Ovary (tissue), 9 donors: ENCODE results near the gene KRTAP5-9. TPM values are rescaled to one million over a fixed set of nuclear protein-coding genes. Genes with fewer than 3 reads are reported as not detected.
"Not testable (repeated sequence)": the region's sequence is repeated elsewhere in the genome, so short reads cannot be mapped to it uniquely, and the experiment has no call there.

ENCODE experiments used
- DNase-seq, 5 donors: peaks; one replicate each; pipeline ENCODE4 v3.0.0-alpha.2; 2019 to 2020
- H3K27ac ChIP-seq, 2 donors: fragments of 200-600 bp; one replicate each; pipeline versions ENCODE4 v1.5.1 to v1.8.0; 2019 to 2022
- H3K27me3 ChIP-seq: fragments of 200-600 bp; one replicate; pipeline ENCODE4 v1.8.0; 2022
- H3K36me3 ChIP-seq: fragments of 200-600 bp; sonication (generic); one replicate; pipeline ENCODE4 v1.5.1; 2019
- H3K4me1 ChIP-seq: one replicate; pipeline ENCODE4 v1.8.1; 2013; ENCODE audit warnings: mild to moderate bottlenecking, moderate library complexity; ENCODE audit not compliant: insufficient read depth
- H3K4me3 ChIP-seq: fragments of 200-600 bp; sonication (generic); one replicate; pipeline ENCODE4 v1.5.1; 2017
- H3K9me3 ChIP-seq, 2 donors: fragments of 200-600 bp in 1 of 2; sonication (generic) in 1 of 2; one replicate each; pipeline versions ENCODE4 v1.5.1 to v1.8.1; 2013 to 2019; ENCODE audit warnings: mild to moderate bottlenecking in 1 of 2, moderate library complexity in 1 of 2
- CTCF ChIP-seq, 3 donors: fragments of 450-650 bp in 2 of 3; fragments of 200-600 bp in 1 of 3; IDR thresholded peaks; one replicate each; pipeline versions ENCODE4 v1.5.1 to v1.8.0; 2016 to 2022; ENCODE audit warnings: antibody characterized with exemption in 3 of 3, mild to moderate bottlenecking in 1 of 3
- EP300 ChIP-seq: sonication (generic); formaldehyde crosslinking; IDR thresholded peaks from one replicate; pipeline ENCODE4 v1.6.1; 2017; ENCODE audit warnings: antibody characterized with exemption
- POLR2A ChIP-seq: fragments of 450-650 bp; IDR thresholded peaks from one replicate; pipeline ENCODE4 v1.6.1; 2017; ENCODE audit warnings: antibody characterized with exemption, mild to moderate bottlenecking, moderate library complexity
- WGBS, 3 donors: extraction: QIAGEN DNeasy Blood & Tissue Kit in 1 of 3; methylation state at CpG; one replicate each; pipeline versions ENCODE4 v1.1.5 to v1.1.7; 2013 to 2017; 5-methylcytosine and 5-hydroxymethylcytosine counted together
- intact Hi-C, 4 donors: fragments of 100-400 bp; cut with DNase I; formaldehyde crosslinking; loops; one replicate each; pipeline versions ENCODE4 v1.11.0 to v1.15.1; 2022 to 2023
- polyA plus RNA-seq, 2 donors: library from polyadenylated mRNA; stranded (reverse); fragments of 200-250 nt in 1 of 2; fragments of 350-450 nt in 1 of 2; fragmentation: Illumina TruSeq in 1 of 2; extraction: RNeasy Lipid Tissue Mini Kit (QIAGEN cat#74804) in 1 of 2; gene quantifications; one replicate each; pipeline ENCODE4 v1.2.3, GENCODE V29; 2013 to 2014
- total RNA-seq, 7 donors: library from RNA; depleted of rRNA in 2 of 7; stranded (reverse); fragments of >200 nt in 2 of 7; fragmentation: NEBNext Ultra II Directional in 3 of 7; extraction: Animal tissue kit (Norgen Biotek cat#: 25700) in 3 of 7; gene quantifications; one replicate each; pipeline versions ENCODE4 v1.1.0 to v1.2.4, GENCODE V29; 2016 to 2023
- donor health status: DM: no; HTN: no; CAD: no; lungs with moderate emphysema.
- donor health status: DM: no; HTN: no; CAD: no.
- donor health status: Bipolar disorder and iron deficiency.
- donor health status: DM: yes; HTN: yes; CAD: no.
- donor health status: DM: no; HTN: no; CAD: no.
- donor health status: DM: yes; HTN: yes; CAD: no.

KRTAP5-9 gene
- total and polyA plus RNA-seq, 9 donors = 0.17 to 0.77 (median 0.46) TPM; not detected in 6

GRCh38 chr11:71530602-71531001 is 17.6 kb upstream of the KRTAP5-9 start:
- TF ChIP-seq POLR2A = no peak
- TF ChIP-seq EP300 = no peak
- no peak for TF ChIP-seq CTCF (IDR thresholded peaks at IDR 0.05)
- no peaks in the 10 kb centered on the region for H3K27me3 ChIP-seq
- no peaks in the 10 kb centered on the region for H3K9me3 ChIP-seq
- H3K36me3 ChIP-seq = no peaks in the 10 kb centered on the region
- H3K4me3 ChIP-seq = no peak overlapping the region
- intact Hi-C loops = no loop called here
- no peak overlapping the region for H3K27ac ChIP-seq
- DNase-seq = no peak
- 80% methylated on average over 11 of the region's 11 CpGs for WGBS, 3 donors
- H3K4me1 ChIP-seq = no peaks in the 10 kb centered on the region

- no peak for DNase-seq
- Histone ChIP-seq H3K4me1 (no peaks in the 10 kb centered on the region), H3K27ac (no peak overlapping the region), H3K4me3 (no peak overlapping the region), H3K9me3 (no peaks in the 10 kb centered on the region), H3K27me3 (no peaks in the 10 kb centered on the region), H3K36me3 (no peaks in the 10 kb centered on the region)
- no peak for TF ChIP-seq EP300
- TF ChIP-seq CTCF (IDR thresholded peaks at IDR 0.05) = no peak
- no peak for TF ChIP-seq POLR2A
- intact Hi-C loops = no loop called here
- 68 to 78% (median 74%) methylated on average over 10 of the region's 10 CpGs for WGBS, 3 donors
These were observed 16.1 kb upstream of the KRTAP5-9 start for GRCh38 chr11:71532036-71532610.

DNA sequence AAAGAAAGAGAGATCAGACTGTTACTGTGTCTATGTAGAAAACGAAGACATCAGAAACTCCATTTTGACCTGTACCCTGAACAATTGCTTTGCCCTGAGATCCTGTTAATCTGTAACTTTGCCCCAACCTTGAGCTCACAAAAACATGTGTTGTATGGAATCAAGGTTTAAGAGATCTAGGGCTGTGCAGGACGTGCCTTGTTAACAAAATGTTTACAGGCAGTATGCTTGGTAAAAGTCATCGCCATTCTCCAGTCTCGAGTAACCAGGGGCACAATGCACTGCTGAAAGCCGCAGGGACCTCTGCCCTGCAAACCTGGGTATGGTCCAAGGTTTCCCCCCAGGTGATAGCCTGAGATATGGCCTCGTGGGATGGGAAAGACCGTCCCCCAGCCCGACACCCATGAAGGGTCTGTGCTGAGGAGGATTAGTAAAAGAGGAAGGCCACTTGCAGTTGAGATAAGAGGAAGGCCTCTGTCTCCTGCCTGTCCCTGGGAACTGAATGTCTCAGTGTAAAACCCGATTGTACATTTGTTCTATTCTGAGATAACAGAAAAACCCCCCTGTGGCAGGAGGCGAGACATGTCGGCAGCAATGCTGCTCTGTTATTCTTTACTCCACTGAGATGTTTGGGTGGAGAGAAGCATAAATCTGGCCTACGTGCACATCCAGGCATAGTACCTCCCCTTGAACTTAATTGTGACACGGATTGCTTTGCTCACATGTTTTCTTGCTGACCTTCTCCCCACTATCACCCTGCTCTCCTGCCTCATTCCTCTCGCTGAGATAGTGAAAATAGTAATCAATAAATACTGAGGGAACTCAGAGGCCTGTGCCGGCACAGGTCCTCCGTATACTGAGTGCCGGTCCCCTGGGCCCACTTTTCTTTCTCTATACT is 13.3 kb upstream of the KRTAP5-9 start:
- H3K27me3 ChIP-seq, H3K4me1 ChIP-seq, intact Hi-C loops, H3K4me3 ChIP-seq, DNase-seq, H3K36me3 ChIP-seq, H3K27ac ChIP-seq, H3K9me3 ChIP-seq: not testable (repeated sequence)
- whole genome bisulfite sequencing, 3 donors = 50 to 59% (median 57%) methylated on average over 17 of the region's 17 CpGs

DNA sequence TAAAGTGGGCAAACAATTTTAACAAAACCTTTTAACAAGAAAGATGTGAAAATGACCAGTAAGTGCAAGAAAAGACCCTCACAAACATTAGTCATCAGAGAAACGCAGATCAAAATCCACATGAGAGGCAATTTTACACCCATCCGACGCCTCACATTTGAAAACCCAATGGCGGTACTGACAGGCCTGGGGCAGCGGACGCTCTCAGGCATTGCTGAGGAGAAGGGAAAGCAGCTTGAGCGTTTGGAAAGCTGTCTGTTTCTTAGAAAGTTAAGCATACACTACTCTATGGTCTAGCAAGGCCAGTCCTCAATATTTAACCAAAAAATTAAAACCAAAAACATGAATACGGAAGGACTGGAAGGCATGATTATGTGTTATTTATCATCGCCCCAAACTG is 12.4 kb upstream of the KRTAP5-9 start:
- Histone ChIP-seq H3K27ac (no peak overlapping the region), H3K4me3 (no peak overlapping the region), H3K36me3 (no peaks in the 10 kb centered on the region), H3K27me3 (no peaks in the 10 kb centered on the region), H3K4me1 (no peaks in the 10 kb centered on the region), H3K9me3 (no peaks in the 10 kb centered on the region)
- DNase-seq = no peak
- no peak for TF ChIP-seq POLR2A
- TF ChIP-seq CTCF (IDR thresholded peaks at IDR 0.05) = no peak
- TF ChIP-seq EP300 = no peak
- intact Hi-C loops = no loop called here
- WGBS, 3 donors = 92 to 97% (median 92%) methylated on average over 9 of the region's 9 CpGs

- Histone ChIP-seq H3K4me1 (no peaks in the 10 kb centered on the region), H3K27ac (no peak overlapping the region), H3K36me3 (no peaks in the 10 kb centered on the region), H3K4me3 (no peak overlapping the region), H3K27me3 (no peaks in the 10 kb centered on the region), H3K9me3 (no peaks in the 10 kb centered on the region)
- TF ChIP-seq EP300 (no peak), POLR2A (no peak), CTCF (IDR thresholded peaks at IDR 0.05) (no peak)
- intact Hi-C loops = no loop called here
- 78 to 81% (median 78%) methylated on average over 9 of the region's 9 CpGs for WGBS, 3 donors
- DNase-seq = no peak
These were observed 10.7 kb upstream of the KRTAP5-9 start for GRCh38 chr11:71537537-71537936.

DNA sequence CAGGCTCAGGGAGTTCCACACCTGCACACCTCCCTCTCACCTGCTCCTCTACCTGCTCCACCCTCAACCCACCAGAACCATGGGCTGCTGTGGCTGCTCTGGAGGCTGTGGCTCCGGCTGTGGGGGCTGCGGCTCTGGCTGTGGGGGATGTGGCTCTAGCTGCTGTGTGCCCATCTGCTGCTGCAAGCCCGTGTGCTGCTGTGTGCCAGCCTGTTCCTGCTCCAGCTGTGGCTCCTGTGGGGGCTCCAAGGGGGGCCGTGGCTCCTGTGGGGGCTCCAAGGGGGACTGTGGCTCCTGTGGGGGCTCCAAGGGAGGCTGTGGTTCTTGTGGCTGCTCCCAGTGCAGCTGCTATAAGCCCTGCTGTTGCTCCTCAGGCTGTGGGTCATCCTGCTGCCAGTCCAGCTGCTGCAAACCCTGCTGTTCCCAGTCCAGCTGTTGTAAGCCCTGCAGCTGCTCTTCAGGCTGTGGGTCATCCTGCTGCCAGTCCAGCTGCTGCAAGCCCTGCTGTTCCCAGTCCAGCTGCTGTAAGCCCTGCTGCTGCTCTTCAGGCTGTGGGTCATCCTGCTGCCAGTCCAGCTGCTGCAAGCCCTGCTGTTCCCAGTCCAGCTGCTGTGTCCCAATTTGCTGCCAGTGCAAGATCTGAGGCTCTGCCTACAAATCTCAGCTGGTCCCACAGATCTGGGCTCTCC is 10.1 kb upstream of the KRTAP5-9 start, which contains the start of gene KRTAP5-8:
Gene KRTAP5-8, plus strand, starts transcription at position 49 of the 689 bp plus-strand sequence. Its CDS starts 31 bp downstream, at position 80.
- intact Hi-C loops, H3K27ac ChIP-seq, H3K4me3 ChIP-seq, H3K9me3 ChIP-seq, DNase-seq, H3K4me1 ChIP-seq, H3K27me3 ChIP-seq, H3K36me3 ChIP-seq: not testable (repeated sequence)
- 11 to 40% methylated on average over 2 to 4 of the region's 4 CpGs; no CpG with 5 or more reads in 1 of the 3 donors for WGBS, 3 donors
